Neural cell (in vitro differentiated cells): ENCODE data around the gene ATP11A. TPM values are rescaled to one million over a fixed set of nuclear protein-coding genes. Genes with fewer than 3 reads are reported as not detected.

Experiments
- H2AFZ ChIP-seq: fragments of 200-600, 300-800 bp; sonication (generic), shearing (Covaris generic); 2 replicates; pipeline ENCODE4 v1.6.0; 2014; ENCODE audit warnings: low read depth, mild to moderate bottlenecking, antibody characterized with exemption, low read length, moderate library complexity
- H3F3A ChIP-seq: fragments of 200-600 bp; shearing (Covaris generic); 2 replicates; pipeline ENCODE4 v1.6.1; 2016; ENCODE audit warnings: mild to moderate bottlenecking, moderate library complexity, mixed read lengths, antibody characterized with exemption, low read length; ENCODE audit not compliant: insufficient read depth, poor library complexity, severe bottlenecking
- H3K27ac ChIP-seq: fragments of 200-600, 300-800 bp; sonication (generic), shearing (Covaris generic); 2 replicates; pipeline ENCODE4 v1.5.1; 2014; ENCODE audit warnings: mild to moderate bottlenecking, low read length, moderate library complexity
- H3K27me3 ChIP-seq: fragments of 300-800, 200-600 bp; sonication (generic), shearing (Covaris generic); 2 replicates; pipeline ENCODE4 v1.6.0; 2014; ENCODE audit warnings: mild to moderate bottlenecking, low read depth, low read length, moderate library complexity; ENCODE audit not compliant: insufficient read depth
- H3K36me3 ChIP-seq: fragments of 300-800, 200-600 bp; sonication (generic), shearing (Covaris generic); 2 replicates; pipeline ENCODE4 v1.5.1; 2014; ENCODE audit warnings: mild to moderate bottlenecking, antibody characterized with exemption, low read length, moderate library complexity; ENCODE audit not compliant: insufficient read depth
- H3K4me2 ChIP-seq: fragments of 300-800, 200-600 bp; sonication (generic), shearing (Covaris generic); 2 replicates; pipeline ENCODE4 v1.6.0; 2014; ENCODE audit warnings: mild to moderate bottlenecking, low read length
- H3K4me3 ChIP-seq: fragments of 300-800, 200-600 bp; sonication (generic), shearing (Covaris generic); 2 replicates; pipeline ENCODE4 v1.5.1; 2014; ENCODE audit warnings: mild to moderate bottlenecking, low read length, moderate library complexity
- H3K79me2 ChIP-seq: fragments of 200-600 bp; shearing (Covaris generic); replicated peaks from 2 replicates; pipeline ENCODE4 v1.6.0; 2014; ENCODE audit warnings: mild to moderate bottlenecking, low read length, moderate library complexity; ENCODE audit not compliant: insufficient read depth
- H3K9ac ChIP-seq: fragments of 300-800, 200-600 bp; sonication (generic), shearing (Covaris generic); 2 replicates; pipeline ENCODE4 v1.6.1; 2016; ENCODE audit warnings: mild to moderate bottlenecking, low read length, mixed read lengths
- H3K9me2 ChIP-seq: fragments of 200-600 bp; shearing (Covaris generic); 2 replicates; pipeline ENCODE4 v1.6.1; 2016; ENCODE audit warnings: mild to moderate bottlenecking, low read length, mixed read lengths; ENCODE audit not compliant: insufficient read depth
- H3K9me3 ChIP-seq: fragments of 200-600, 300-800 bp; sonication (generic), shearing (Covaris generic); 2 replicates; pipeline ENCODE4 v1.6.1; 2016; ENCODE audit warnings: mild to moderate bottlenecking, mixed run types, low read length, moderate library complexity, mixed read lengths
- H4K20me1 ChIP-seq: fragments of 200-600 bp; shearing (Covaris generic); 2 replicates; pipeline ENCODE4 v1.6.1; 2016; ENCODE audit warnings: mild to moderate bottlenecking, mixed run types; ENCODE audit not compliant: insufficient read depth
- CTCF ChIP-seq: fragments of 450-650 bp; IDR thresholded peaks from 2 replicates; pipeline ENCODE4 v1.5.1; 2014; ENCODE audit warnings: antibody characterized with exemption, mild to moderate bottlenecking, moderate library complexity; ENCODE audit not compliant: poor library complexity, severe bottlenecking
- EP300 ChIP-seq: fragments of 450-650 bp; conservative IDR thresholded peaks from 2 replicates; pipeline ENCODE4 v1.6.1; 2014; ENCODE audit warnings: antibody characterized with exemption, mild to moderate bottlenecking, moderate library complexity; ENCODE audit not compliant: poor library complexity, severe bottlenecking
- EZH2 ChIP-seq: fragments of 200-600, 300-800 bp; shearing (Covaris generic), sonication (generic); IDR thresholded peaks from 2 replicates; pipeline ENCODE4 v1.6.1; 2014; ENCODE audit warnings: antibody characterized with exemption, low read length, borderline replicate concordance, mild to moderate bottlenecking; ENCODE audit not compliant: insufficient read depth, poor library complexity, severe bottlenecking
- MXI1 ChIP-seq: fragments of 450-650 bp; conservative IDR thresholded peaks from 2 replicates; pipeline ENCODE4 v1.6.1; 2014; ENCODE audit warnings: antibody characterized with exemption, mild to moderate bottlenecking; ENCODE audit not compliant: poor library complexity, severe bottlenecking
- POLR2AphosphoS5 ChIP-seq: IDR thresholded peaks from 2 replicates; pipeline ENCODE4 v1.6.1; 2012
- RAD21 ChIP-seq: fragments of 450-650 bp; conservative IDR thresholded peaks from 2 replicates; pipeline ENCODE4 v1.6.1; 2014; ENCODE audit warnings: antibody characterized with exemption, mild to moderate bottlenecking, moderate library complexity
- SMC3 ChIP-seq: fragments of 450-650 bp; conservative IDR thresholded peaks from 2 replicates; pipeline ENCODE4 v1.6.1; 2014; ENCODE audit warnings: antibody characterized with exemption, mild to moderate bottlenecking, moderate library complexity; ENCODE audit not compliant: poor library complexity
- TAF1 ChIP-seq: IDR thresholded peaks from 2 replicates; pipeline ENCODE4 v1.6.1; 2012; ENCODE audit warnings: low read depth
- polyA plus RNA-seq: library from polyadenylated mRNA; depleted of rRNA; stranded (reverse); fragments of >200 nt; gene quantifications from 2 replicates; pipeline ENCODE4 v1.2.3, GENCODE V29; 2014
- TF ChIP-seq, protein P1 (sequence below): IDR thresholded peaks from 2 replicates; pipeline ENCODE4 v1.6.1; 2012; ENCODE audit warnings: borderline replicate concordance

ATP11A gene
- polyA plus RNA-seq, 1 donor from 2014 or later = 3.0 TPM

DNA sequence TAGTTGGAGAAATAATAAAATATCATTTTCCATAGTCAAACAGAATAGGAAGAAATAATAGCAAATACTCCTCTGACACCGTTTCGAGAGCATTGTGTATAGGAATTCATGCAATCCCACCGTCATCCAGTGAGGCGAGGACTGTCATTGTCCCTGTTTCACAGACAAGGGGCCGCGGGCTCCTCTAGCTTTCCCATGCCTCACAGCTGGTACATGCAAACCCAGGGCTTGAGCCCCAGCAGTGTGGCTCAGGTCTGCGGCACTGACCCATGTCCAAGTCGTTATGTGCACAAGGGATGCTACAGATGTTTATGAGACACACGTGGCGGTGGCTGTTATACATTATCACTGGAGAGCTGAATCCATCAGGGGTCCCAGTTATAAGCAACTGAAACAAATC lies 18.5 kb upstream of the ATP11A start:
- Histone ChIP-seq H3K9me3 (no peaks in the 10 kb centered on the region), H2AFZ (no peak overlapping the region)

DNA sequence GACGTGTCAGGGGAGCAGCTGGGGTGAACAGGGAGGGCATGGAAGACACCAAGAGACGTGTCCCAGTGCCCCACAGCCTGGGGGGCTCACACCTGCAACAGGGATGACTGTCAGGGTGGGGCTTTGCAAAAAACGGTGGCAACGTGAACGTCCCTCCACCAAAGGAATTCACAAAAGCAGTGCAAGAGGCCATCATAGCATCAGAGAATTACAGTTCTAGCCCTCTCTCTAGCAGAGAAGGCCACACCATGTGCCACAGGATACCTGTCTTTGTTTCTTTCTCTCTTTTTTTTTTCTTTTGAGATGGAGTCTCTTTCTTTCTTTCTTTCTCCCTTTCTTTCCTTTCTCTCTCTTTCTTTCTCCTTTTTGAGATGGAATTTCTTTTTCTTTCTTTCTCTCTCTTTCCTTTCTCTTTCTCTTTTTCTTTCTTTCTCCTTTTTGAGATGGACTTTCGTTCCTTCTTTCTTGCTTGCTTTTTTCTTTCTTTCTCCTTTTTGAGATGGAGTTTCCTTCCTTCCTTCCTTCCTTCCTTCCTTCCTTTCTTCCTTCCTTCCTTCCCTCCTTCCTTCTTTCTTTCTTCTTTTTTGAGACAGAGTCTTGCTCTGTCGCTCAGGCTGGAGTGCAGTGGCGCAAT lies 17.1 kb upstream of the ATP11A start:
- Histone ChIP-seq H3K4me3 (no peak overlapping the region), H3K79me2 (no peaks in the 10 kb centered on the region), H3F3A (no peaks in the 10 kb centered on the region), H3K4me2 (no peak overlapping the region), H3K9ac (no peak overlapping the region), H4K20me1 (no peaks in the 10 kb centered on the region), H3K36me3 (no peaks in the 10 kb centered on the region), H2AFZ (no peak overlapping the region), H3K27me3 (no peaks in the 10 kb centered on the region), H3K27ac (no peak overlapping the region), H3K9me2 (no peaks in the 10 kb centered on the region), H3K9me3 (no peaks in the 10 kb centered on the region)
- TF ChIP-seq POLR2AphosphoS5 = no peak
- TF ChIP-seq RAD21 = no peak
- TF ChIP-seq EZH2 = no peak
- TF ChIP-seq TAF1 = no peak
- TF ChIP-seq EP300 = no peak
- TF ChIP-seq SMC3 = no peak
- no peak for TF ChIP-seq MXI1
- TF ChIP-seq, protein P1, sequence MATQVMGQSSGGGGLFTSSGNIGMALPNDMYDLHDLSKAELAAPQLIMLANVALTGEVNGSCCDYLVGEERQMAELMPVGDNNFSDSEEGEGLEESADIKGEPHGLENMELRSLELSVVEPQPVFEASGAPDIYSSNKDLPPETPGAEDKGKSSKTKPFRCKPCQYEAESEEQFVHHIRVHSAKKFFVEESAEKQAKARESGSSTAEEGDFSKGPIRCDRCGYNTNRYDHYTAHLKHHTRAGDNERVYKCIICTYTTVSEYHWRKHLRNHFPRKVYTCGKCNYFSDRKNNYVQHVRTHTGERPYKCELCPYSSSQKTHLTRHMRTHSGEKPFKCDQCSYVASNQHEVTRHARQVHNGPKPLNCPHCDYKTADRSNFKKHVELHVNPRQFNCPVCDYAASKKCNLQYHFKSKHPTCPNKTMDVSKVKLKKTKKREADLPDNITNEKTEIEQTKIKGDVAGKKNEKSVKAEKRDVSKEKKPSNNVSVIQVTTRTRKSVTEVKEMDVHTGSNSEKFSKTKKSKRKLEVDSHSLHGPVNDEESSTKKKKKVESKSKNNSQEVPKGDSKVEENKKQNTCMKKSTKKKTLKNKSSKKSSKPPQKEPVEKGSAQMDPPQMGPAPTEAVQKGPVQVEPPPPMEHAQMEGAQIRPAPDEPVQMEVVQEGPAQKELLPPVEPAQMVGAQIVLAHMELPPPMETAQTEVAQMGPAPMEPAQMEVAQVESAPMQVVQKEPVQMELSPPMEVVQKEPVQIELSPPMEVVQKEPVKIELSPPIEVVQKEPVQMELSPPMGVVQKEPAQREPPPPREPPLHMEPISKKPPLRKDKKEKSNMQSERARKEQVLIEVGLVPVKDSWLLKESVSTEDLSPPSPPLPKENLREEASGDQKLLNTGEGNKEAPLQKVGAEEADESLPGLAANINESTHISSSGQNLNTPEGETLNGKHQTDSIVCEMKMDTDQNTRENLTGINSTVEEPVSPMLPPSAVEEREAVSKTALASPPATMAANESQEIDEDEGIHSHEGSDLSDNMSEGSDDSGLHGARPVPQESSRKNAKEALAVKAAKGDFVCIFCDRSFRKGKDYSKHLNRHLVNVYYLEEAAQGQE = no peak
- TF ChIP-seq CTCF = no peak

More for the DNA sequence above, 18.5 kb upstream of the ATP11A start:
- Histone ChIP-seq H3K4me2 (no peak overlapping the region), H3K4me3 (no peak overlapping the region), H3K27me3 (no peaks in the 10 kb centered on the region), H3K9ac (no peak overlapping the region), H3F3A (no peaks in the 10 kb centered on the region), H3K79me2 (no peaks in the 10 kb centered on the region), H3K27ac (no peak overlapping the region), H4K20me1 (no peaks in the 10 kb centered on the region), H3K9me2 (no peaks in the 10 kb centered on the region), H3K36me3 (no peaks in the 10 kb centered on the region)
- TF ChIP-seq EZH2 = no peak
- TF ChIP-seq EP300 = no peak
- no peak for TF ChIP-seq RAD21
- no peak for TF ChIP-seq SMC3
- TF ChIP-seq MXI1 = no peak
- no peak for TF ChIP-seq TAF1
- no peak for TF ChIP-seq CTCF
- no peak for TF ChIP-seq POLR2AphosphoS5
